GM21360 (cell line): ENCODE measurements around the gene RILPL1.
A peak's percentile ranks its signal among the peaks of the same experiment; 100 is the strongest.
"Not testable (repeated sequence)": the region's sequence is repeated elsewhere in the genome, so short reads cannot be mapped to it uniquely, and the experiment has no call there.

Experiments
- ATAC-seq: cut with Tn5 transposase; IDR thresholded peaks from one replicate; pipeline ENCODE4 v1.9.1; 2021; ENCODE audit warnings: mild to moderate bottlenecking, moderate library complexity; ENCODE audit not compliant: unreplicated experiment

Gene RILPL1

GRCh38 chr12:123431951-123432817 is 101.3 kb downstream of the RILPL1 start:
- not testable (repeated sequence) for ATAC-seq

GRCh38 chr12:123429101-123429500 is 104.4 kb downstream of the RILPL1 start:
- ATAC-seq = not testable (repeated sequence)

- no peak for ATAC-seq
Observed at GRCh38 chr12:123428591-123428990, 104.9 kb downstream of the RILPL1 start.

GRCh38 chr12:123427036-123427769 is 106.3 kb downstream of the RILPL1 start:
- peak; percentile 90 for ATAC-seq

- ATAC-seq = no peak
Observed at GRCh38 chr12:123421314-123421713, 112.2 kb downstream of the RILPL1 start.
